ENCODE data around the gene WDR37.

WDR37 gene

DNA sequence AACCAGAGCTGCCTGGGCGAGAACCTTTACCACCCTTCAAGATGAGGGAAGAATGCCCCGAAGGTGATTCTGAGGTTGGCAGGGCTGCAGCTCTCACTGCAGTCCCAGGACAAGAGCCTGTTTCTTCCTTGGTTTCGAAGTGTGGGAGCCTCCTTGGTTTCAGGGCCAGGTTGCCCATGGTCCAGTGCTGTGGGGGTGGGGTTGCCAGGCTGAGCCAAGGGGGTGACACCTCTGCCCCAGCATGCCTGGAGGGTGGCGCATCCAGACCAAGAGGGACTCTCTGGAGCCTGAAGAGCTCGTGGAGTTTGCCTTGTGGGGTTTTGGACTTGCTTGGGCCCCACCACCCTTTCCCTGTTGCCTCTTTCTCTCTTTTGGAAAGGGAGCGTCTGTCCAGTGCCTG lies 41.3 kb downstream of the WDR37 start:
- Histone ChIP-seq H3K9me3 (ENCODE audit: insufficient read depth, low read length) (no peaks in the 10 kb centered on the region), H3K27me3 (ENCODE audit: insufficient read depth, insufficient read length) (no peaks in the 10 kb centered on the region), H3K4me3 (ENCODE audit: insufficient read length, low read depth) (no peak overlapping the region), H3K9ac (ENCODE audit: insufficient read length, low read depth) (no peak overlapping the region), H3K36me3 (ENCODE audit: insufficient read depth, insufficient read length, low read length) (peaks cover 51% of the 10 kb centered on the region), H3K4me1 (ENCODE audit: insufficient read depth, insufficient read length) (no peaks in the 10 kb centered on the region)
- TF ChIP-seq YY1 (IDR thresholded peaks at IDR 0.05; ENCODE audit: insufficient read depth, insufficient read length), result no peak
- no peak for TF ChIP-seq SUZ12 (IDR thresholded peaks at IDR 0.05; ENCODE audit: extremely low read depth, insufficient read depth, insufficient read length)
- no peak for TF ChIP-seq ZNF274 (IDR thresholded peaks at IDR 0.05; ENCODE audit: low read depth, low read length)
- DNase-seq (ENCODE audit: low read depth, low spot score), result no peak

DNA sequence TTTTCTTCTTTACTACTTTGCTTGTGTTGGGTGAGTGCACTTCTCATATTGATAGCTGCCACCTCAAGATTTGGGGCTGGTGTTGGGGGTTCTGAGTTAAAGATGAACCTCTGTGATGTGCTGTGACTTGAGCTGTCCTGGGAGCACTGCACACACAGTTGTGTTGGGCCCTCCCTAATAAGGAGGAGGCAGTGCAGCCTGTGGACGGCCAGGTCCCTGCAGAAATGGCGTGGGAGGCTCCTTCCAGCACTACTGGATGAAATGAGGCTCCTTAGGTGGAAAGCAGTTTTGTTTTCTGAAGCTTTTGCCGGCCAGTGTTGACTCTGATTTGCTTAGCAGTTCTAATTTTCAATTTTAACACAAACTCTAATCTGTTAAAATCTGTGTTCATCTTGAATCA lies 44.0 kb downstream of the WDR37 start:
- Histone ChIP-seq H3K9ac (ENCODE audit: insufficient read length, low read depth) (no peak overlapping the region), H3K4me3 (ENCODE audit: insufficient read length, low read depth) (no peak overlapping the region), H3K9me3 (ENCODE audit: insufficient read depth, low read length) (no peaks in the 10 kb centered on the region), H3K27me3 (ENCODE audit: insufficient read depth, insufficient read length) (no peaks in the 10 kb centered on the region), H3K4me1 (ENCODE audit: insufficient read depth, insufficient read length) (no peaks in the 10 kb centered on the region), H3K36me3 (ENCODE audit: insufficient read depth, insufficient read length, low read length) (peaks cover 66% of the 10 kb centered on the region)
- DNase-seq (ENCODE audit: low read depth, low spot score), result no peak
- TF ChIP-seq ZNF274 (IDR thresholded peaks at IDR 0.05; ENCODE audit: low read depth, low read length), result no peak

DNA sequence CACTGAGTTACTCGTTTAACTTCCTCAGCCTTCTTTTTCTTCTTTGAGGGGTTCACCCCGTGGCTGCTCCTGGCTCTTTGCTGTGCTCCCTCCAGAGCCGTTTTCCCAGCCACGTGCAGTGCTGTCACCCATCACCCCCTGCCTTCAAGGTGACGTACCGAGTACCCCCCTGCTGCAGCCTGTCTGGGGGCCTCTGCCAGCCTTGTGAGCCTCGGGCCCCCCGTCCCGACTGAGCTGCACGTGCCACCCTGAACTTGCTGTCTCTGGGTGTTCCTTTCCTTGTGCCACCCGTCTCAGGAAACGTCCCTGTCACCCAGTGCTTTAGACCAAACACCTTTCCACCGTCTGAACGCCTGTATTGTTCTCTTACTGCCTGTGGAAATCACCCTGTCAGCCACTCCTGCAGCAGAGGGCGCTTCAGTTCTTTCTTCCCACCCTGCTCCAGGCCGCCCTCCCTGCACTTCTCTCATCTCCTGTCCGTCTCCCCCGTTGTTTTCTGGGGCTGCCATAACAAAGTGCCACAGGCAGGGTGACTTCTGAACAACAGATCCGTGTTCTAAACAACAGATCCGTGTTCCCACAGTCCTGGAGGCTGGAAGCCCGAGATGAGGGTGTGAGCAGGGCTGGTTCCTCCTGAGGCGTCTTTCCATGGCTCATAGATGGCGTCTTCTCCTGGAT lies 44.6 kb downstream of the WDR37 start:
- Histone ChIP-seq H3K4me1 (ENCODE audit: insufficient read depth, insufficient read length) (no peaks in the 10 kb centered on the region), H3K9ac (ENCODE audit: insufficient read length, low read depth) (no peak overlapping the region), H3K4me3 (ENCODE audit: insufficient read length, low read depth) (no peak overlapping the region), H3K36me3 (ENCODE audit: insufficient read depth, insufficient read length, low read length) (peaks cover 64% of the 10 kb centered on the region), H3K27me3 (ENCODE audit: insufficient read depth, insufficient read length) (no peaks in the 10 kb centered on the region), H3K9me3 (ENCODE audit: insufficient read depth, low read length) (no peaks in the 10 kb centered on the region)
- TF ChIP-seq ZNF274 (IDR thresholded peaks at IDR 0.05; ENCODE audit: low read depth, low read length) (no peak), SUZ12 (IDR thresholded peaks at IDR 0.05; ENCODE audit: extremely low read depth, insufficient read depth, insufficient read length) (no peak), YY1 (IDR thresholded peaks at IDR 0.05; ENCODE audit: insufficient read depth, insufficient read length) (no peak)
- DNase-seq (ENCODE audit: low read depth, low spot score), result no peak

DNA sequence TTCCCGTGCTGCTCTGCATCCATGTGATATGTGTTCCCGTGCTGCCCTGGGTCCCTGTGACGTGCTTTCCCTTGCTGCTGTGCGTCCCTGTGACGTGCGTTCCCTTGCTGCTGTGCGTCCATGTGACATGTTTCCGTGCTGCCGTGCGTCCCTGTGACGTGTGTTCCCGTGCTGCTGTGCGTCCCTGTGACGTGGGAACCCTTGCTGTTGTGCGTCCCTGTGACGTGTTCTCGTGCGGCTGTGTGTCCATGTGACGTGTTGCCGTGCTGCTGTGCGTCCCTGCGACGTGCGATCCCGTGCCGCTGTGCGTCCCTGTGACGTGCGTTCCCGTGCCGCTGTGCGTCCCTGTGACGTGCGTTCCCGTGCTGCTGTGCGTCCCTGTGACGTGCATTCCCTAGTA lies 45.8 kb downstream of the WDR37 start:
- TF ChIP-seq YY1 (IDR thresholded peaks at IDR 0.05; ENCODE audit: insufficient read depth, insufficient read length) (no peak), SUZ12 (IDR thresholded peaks at IDR 0.05; ENCODE audit: extremely low read depth, insufficient read depth, insufficient read length) (no peak), ZNF274 (IDR thresholded peaks at IDR 0.05; ENCODE audit: low read depth, low read length) (no peak)
- no peaks in the 10 kb centered on the region for H3K9me3 ChIP-seq (ENCODE audit: insufficient read depth, low read length)
- no peak for DNase-seq (ENCODE audit: low read depth, low spot score)
- H3K4me3 ChIP-seq (ENCODE audit: insufficient read length, low read depth), result no peak overlapping the region
- H3K9ac ChIP-seq (ENCODE audit: insufficient read length, low read depth), result no peak overlapping the region
- H3K4me1 ChIP-seq (ENCODE audit: insufficient read depth, insufficient read length), result no peaks in the 10 kb centered on the region
- H3K36me3 ChIP-seq (ENCODE audit: insufficient read depth, insufficient read length, low read length), result peaks cover 58% of the 10 kb centered on the region
- no peaks in the 10 kb centered on the region for H3K27me3 ChIP-seq (ENCODE audit: insufficient read depth, insufficient read length)

DNA sequence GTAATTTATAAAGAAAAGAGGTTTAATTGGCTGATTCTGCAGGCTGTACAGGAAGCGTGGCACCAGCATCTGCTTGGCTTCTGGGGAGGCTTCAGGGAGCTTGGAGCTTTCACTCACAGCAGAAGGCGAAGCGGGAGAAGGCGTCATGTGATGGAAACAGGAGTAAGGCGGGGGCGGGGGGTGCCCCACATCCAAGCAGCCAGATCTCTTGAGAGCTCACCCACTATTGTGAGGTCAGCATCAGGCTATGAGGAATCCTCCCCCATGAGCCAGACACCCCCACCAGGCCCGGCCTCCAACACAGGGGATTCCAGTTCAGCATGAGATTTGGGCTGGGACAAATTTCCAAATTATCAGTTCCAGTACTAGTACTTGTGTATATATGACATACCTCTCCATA lies 46.2 kb downstream of the WDR37 start:
- TF ChIP-seq ZNF274 (IDR thresholded peaks at IDR 0.05; ENCODE audit: low read depth, low read length) (no peak), YY1 (IDR thresholded peaks at IDR 0.05; ENCODE audit: insufficient read depth, insufficient read length) (no peak), SUZ12 (IDR thresholded peaks at IDR 0.05; ENCODE audit: extremely low read depth, insufficient read depth, insufficient read length) (no peak)
- no peaks in the 10 kb centered on the region for H3K4me1 ChIP-seq (ENCODE audit: insufficient read depth, insufficient read length)
- H3K4me3 ChIP-seq (ENCODE audit: insufficient read length, low read depth), result no peak overlapping the region
- DNase-seq (ENCODE audit: low read depth, low spot score), result no peak
- peaks cover 59% of the 10 kb centered on the region for H3K36me3 ChIP-seq (ENCODE audit: insufficient read depth, insufficient read length, low read length)
- H3K27me3 ChIP-seq (ENCODE audit: insufficient read depth, insufficient read length), result no peaks in the 10 kb centered on the region
- no peaks in the 10 kb centered on the region for H3K9me3 ChIP-seq (ENCODE audit: insufficient read depth, low read length)
- no peak overlapping the region for H3K9ac ChIP-seq (ENCODE audit: insufficient read length, low read depth)

DNA sequence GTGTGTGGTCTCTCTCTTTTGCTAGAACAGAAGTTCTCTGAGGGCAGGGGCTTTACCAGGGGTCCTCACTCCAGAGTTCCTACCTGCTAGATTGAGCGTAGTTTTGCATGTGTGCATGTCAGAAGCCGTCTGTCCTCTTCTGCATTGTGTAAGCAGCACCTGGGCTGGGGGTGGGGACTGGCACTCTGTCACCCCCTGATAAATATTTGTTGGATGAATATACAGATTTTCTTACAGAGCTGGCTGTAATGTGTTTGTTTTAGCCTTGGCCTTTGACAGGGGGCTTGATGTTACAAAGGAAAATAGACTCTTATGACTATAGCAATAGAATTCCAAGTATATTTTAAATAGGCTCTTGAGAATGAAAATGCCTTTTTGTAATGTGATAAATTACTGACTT lies 46.6 kb downstream of the WDR37 start:
- no peaks in the 10 kb centered on the region for H3K27me3 ChIP-seq (ENCODE audit: insufficient read depth, insufficient read length)
- H3K4me3 ChIP-seq (ENCODE audit: insufficient read length, low read depth), result no peak overlapping the region
- H3K9ac ChIP-seq (ENCODE audit: insufficient read length, low read depth), result no peak overlapping the region
- H3K9me3 ChIP-seq (ENCODE audit: insufficient read depth, low read length), result no peaks in the 10 kb centered on the region
- no peaks in the 10 kb centered on the region for H3K4me1 ChIP-seq (ENCODE audit: insufficient read depth, insufficient read length)
- TF ChIP-seq YY1 (IDR thresholded peaks at IDR 0.05; ENCODE audit: insufficient read depth, insufficient read length), result no peak
- TF ChIP-seq SUZ12 (IDR thresholded peaks at IDR 0.05; ENCODE audit: extremely low read depth, insufficient read depth, insufficient read length), result no peak
- no peak for TF ChIP-seq ZNF274 (IDR thresholded peaks at IDR 0.05; ENCODE audit: low read depth, low read length)
- no peak for DNase-seq (ENCODE audit: low read depth, low spot score)
- H3K36me3 ChIP-seq (ENCODE audit: insufficient read depth, insufficient read length, low read length), result peaks cover 59% of the 10 kb centered on the region

DNA sequence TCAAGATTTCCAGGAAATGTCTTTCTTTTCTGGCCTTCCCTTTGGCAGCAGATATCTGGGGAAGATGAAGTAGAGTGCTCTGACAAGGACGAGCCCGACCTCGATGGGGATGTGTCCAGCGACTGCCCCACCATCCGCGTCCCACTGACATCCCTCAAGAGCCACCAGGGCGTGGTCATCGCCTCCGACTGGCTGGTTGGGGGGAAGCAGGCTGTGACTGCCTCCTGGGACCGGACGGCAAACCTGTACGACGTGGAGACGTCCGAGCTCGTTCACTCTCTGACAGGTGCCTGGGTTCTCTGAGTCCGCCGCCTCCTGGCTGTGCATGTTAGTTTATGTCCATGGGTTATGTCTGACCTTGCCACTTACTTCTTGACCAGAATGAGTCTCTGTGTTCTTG lies 47.4 kb downstream of the WDR37 start:
- Histone ChIP-seq H3K9me3 (ENCODE audit: insufficient read depth, low read length) (no peaks in the 10 kb centered on the region), H3K27me3 (ENCODE audit: insufficient read depth, insufficient read length) (no peaks in the 10 kb centered on the region), H3K4me1 (ENCODE audit: insufficient read depth, insufficient read length) (no peaks in the 10 kb centered on the region), H3K4me3 (ENCODE audit: insufficient read length, low read depth) (no peak overlapping the region), H3K36me3 (ENCODE audit: insufficient read depth, insufficient read length, low read length) (peaks cover 61% of the 10 kb centered on the region), H3K9ac (ENCODE audit: insufficient read length, low read depth) (no peak overlapping the region)
- DNase-seq (ENCODE audit: low read depth, low spot score), result no peak
- TF ChIP-seq SUZ12 (IDR thresholded peaks at IDR 0.05; ENCODE audit: extremely low read depth, insufficient read depth, insufficient read length), result no peak
- TF ChIP-seq ZNF274 (IDR thresholded peaks at IDR 0.05; ENCODE audit: low read depth, low read length), result no peak

Data from NT2/D1 (cell line).